Tibial artery (tissue), 4 donors: ENCODE results near the gene TSSK2.
A peak's percentile ranks its signal among the peaks of the same experiment; 100 is the strongest.

ENCODE experiments used
- DNase-seq, 2 donors: peaks; one replicate each; pipeline ENCODE4 v3.0.0-alpha.2; 2019
- H3K27ac ChIP-seq, 2 donors: fragments of 200-600 bp; sonication (generic) in 1 of 2; 1 replicate in 1 of 2; 2 replicates in 1 of 2; pipeline ENCODE4 v1.5.1; 2018 to 2019; ENCODE audit warnings: mild to moderate bottlenecking in 1 of 2
- H3K27me3 ChIP-seq, 2 donors: fragments of 200-600 bp; sonication (generic) in 1 of 2; one replicate each; pipeline versions ENCODE4 v1.5.1 to v1.6.0; 2016 to 2019
- H3K36me3 ChIP-seq, 3 donors: fragments of 200-600 bp; sonication (generic) in 2 of 3; one replicate each; pipeline ENCODE4 v1.5.1; 2016 to 2019; ENCODE audit warnings: mild to moderate bottlenecking in 2 of 3
- H3K4me1 ChIP-seq, 4 donors: fragments of 200-600 bp; sonication (generic) in 2 of 4; 1 replicate in 3 of 4; 2 replicates in 1 of 4; pipeline ENCODE4 v1.5.1; 2016 to 2019
- H3K4me3 ChIP-seq, 2 donors: fragments of 200-600 bp; sonication (generic) in 1 of 2; 1 replicate in 1 of 2; 2 replicates in 1 of 2; pipeline ENCODE4 v1.5.1; 2018 to 2019; ENCODE audit warnings: mild to moderate bottlenecking in 2 of 2
- H3K9me3 ChIP-seq, 3 donors: fragments of 200-600 bp; sonication (generic) in 1 of 3; one replicate each; pipeline ENCODE4 v1.5.1; 2016 to 2019
- CTCF ChIP-seq, 2 experiments: fragments of 200-600 bp in 1 of 2; fragments of 450-650 bp in 1 of 2; IDR thresholded peaks; one replicate each; pipeline ENCODE4 v1.5.1; 2017 to 2019; ENCODE audit warnings: antibody characterized with exemption in 2 of 2, mild to moderate bottlenecking in 1 of 2, moderate library complexity in 1 of 2
- intact Hi-C: fragments of 100-400 bp; cut with DNase I; formaldehyde crosslinking; loops from one replicate; pipeline ENCODE4 v1.15.0; 2023; ENCODE audit warnings: low total_unique reads

TSSK2 gene

DNA sequence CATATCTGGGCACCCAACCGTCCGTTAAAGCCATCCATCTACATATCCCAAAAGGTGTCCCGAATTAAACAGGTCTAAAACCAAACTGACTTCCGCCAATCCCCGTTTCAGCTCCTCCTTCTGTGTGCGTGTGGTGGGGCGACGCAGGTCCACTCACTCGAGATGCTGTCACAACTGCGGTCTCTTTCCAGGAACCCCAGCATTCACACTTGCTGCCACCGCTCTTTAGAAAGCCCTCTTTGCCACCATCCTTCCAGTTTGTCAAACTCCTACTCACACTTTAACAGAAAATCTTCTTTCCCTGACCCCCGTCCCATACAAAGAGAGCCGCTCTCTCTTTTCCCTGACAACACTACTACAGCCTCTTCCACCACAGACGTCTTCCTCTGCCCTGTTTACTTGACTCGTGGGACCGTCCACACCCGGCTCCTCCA lies 12.9 kb downstream of the TSSK2 start:
- intact Hi-C loops: loop anchor here (5.0 kb wide), 1 partner anchor 488 kb away; no protein-coding TSS in a partner anchor
- Histone ChIP-seq H3K27me3 (peaks cover under 1 to 7% of the 10 kb centered on the region in 2 donors), H3K9me3 (no peaks in the 10 kb centered on the region), H3K36me3 (peaks cover 23 to 39% (median 35%) of the 10 kb centered on the region in 3 donors), H3K4me1 (peaks cover 0 to 29% (median 15%) of the 10 kb centered on the region in 4 donors), H3K4me3 (peak overlapping the region; percentile 75 to 76), H3K27ac (peak overlapping the region; percentile 73 to 83)
- TF ChIP-seq CTCF (IDR thresholded peaks at IDR 0.05): no peak
- no peak for DNase-seq

DNA sequence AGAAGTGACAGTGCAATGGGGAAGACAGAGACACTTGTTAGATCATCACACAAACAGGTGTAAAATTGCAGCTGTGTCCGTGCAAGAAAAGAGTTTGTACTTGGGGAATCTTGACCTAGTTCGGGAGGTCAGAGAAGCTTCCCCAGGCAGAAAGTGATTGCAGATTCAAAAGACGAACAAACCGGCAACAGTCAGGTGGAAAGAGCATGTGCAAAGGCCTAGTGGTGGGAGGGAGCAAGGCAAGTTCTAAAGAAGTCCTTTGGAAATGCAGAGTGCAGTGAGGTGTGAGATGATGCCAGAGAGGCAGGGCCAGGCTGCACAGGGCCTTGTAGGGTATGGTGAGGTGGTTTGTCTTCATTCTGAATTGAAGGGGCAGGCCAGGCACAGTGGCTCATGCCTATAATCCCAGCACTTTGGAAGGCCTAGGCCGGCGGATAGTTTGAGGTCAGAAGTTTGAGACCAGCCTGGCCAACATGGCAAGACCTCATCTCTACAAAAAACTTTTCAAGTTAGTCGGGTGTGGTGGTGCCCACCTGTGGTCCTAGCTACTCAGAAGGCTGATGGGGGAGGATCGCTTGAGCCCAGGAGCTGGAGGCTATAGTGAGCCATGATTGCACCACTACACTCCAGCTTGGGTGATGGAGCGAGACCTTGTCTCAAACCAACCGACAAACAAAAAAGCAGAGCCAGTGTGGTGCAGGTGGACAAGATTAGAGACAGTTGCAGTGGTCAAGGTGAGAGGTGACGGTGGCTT lies 15.3 kb downstream of the TSSK2 start:
- no peak overlapping the region for H3K27ac ChIP-seq
- H3K27me3 ChIP-seq: peaks cover 5 to 29% of the 10 kb centered on the region in 2 donors
- DNase-seq: no peak
- H3K9me3 ChIP-seq: no peaks in the 10 kb centered on the region
- no peak overlapping the region for H3K4me3 ChIP-seq
- peaks cover 2 to 15% (median 13%) of the 10 kb centered on the region in 3 donors for H3K36me3 ChIP-seq
- TF ChIP-seq CTCF (IDR thresholded peaks at IDR 0.05): no peak
- peaks cover 0 to 46% (median 25%) of the 10 kb centered on the region in 4 donors for H3K4me1 ChIP-seq
- intact Hi-C loops: no loop called here

- H3K9me3 ChIP-seq: no peaks in the 10 kb centered on the region
- no peak for TF ChIP-seq CTCF (IDR thresholded peaks at IDR 0.05)
- intact Hi-C loops: no loop called here
- no peak for DNase-seq
- H3K27me3 ChIP-seq: peaks cover 5 to 38% of the 10 kb centered on the region in 2 donors
- no peak overlapping the region for H3K4me3 ChIP-seq
- H3K27ac ChIP-seq: no peak overlapping the region
- peaks cover 0 to 46% (median 25%) of the 10 kb centered on the region in 4 donors for H3K4me1 ChIP-seq
- peaks cover 0 to 6% (median 4%) of the 10 kb centered on the region in 3 donors for H3K36me3 ChIP-seq
Measured at GRCh38 chr22:19147195-19147780, 16.2 kb downstream of the TSSK2 start.

DNA sequence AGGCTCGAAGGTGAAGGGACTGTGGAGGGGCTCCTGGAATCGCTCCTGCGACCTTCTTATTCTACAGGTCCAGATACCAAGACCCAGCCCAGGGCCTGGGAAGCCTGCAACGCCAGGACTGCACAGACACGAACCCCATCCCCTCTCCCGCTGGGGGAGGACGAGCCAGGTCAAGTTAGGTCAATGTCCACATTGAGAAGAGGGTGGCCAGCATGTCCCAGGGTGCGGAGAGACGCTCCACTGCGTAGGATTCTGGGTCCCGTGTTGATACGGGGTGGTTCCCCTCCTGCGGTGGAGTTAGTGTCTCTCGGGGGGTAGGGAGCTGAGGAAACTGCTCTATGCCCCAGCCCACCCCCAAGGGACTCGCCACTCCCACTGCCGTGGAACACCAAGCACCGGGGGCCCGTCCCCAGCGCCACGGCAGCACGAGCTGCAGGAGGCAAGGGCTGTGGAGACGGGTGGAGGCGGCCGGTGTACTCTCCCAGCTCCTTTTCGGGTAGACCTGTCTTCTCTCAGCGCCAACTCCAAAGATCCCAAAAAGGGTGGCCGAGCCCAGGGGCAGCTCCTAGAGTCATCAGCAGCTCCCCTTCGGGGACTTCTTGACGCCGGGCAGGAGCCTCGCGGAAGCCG lies 17.4 kb downstream of the TSSK2 start:
- Histone ChIP-seq H3K27me3 (peaks cover 5 to 47% of the 10 kb centered on the region in 2 donors), H3K36me3 (no peaks in the 10 kb centered on the region), H3K4me3 (peak overlapping the region in 1 of 2 donors; percentile 43), H3K4me1 (peaks cover 0 to 33% (median 18%) of the 10 kb centered on the region in 4 donors), H3K9me3 (no peaks in the 10 kb centered on the region), H3K27ac (no peak overlapping the region)
- intact Hi-C loops: no loop called here
- no peak for DNase-seq
- TF ChIP-seq CTCF (IDR thresholded peaks at IDR 0.05): no peak

DNA sequence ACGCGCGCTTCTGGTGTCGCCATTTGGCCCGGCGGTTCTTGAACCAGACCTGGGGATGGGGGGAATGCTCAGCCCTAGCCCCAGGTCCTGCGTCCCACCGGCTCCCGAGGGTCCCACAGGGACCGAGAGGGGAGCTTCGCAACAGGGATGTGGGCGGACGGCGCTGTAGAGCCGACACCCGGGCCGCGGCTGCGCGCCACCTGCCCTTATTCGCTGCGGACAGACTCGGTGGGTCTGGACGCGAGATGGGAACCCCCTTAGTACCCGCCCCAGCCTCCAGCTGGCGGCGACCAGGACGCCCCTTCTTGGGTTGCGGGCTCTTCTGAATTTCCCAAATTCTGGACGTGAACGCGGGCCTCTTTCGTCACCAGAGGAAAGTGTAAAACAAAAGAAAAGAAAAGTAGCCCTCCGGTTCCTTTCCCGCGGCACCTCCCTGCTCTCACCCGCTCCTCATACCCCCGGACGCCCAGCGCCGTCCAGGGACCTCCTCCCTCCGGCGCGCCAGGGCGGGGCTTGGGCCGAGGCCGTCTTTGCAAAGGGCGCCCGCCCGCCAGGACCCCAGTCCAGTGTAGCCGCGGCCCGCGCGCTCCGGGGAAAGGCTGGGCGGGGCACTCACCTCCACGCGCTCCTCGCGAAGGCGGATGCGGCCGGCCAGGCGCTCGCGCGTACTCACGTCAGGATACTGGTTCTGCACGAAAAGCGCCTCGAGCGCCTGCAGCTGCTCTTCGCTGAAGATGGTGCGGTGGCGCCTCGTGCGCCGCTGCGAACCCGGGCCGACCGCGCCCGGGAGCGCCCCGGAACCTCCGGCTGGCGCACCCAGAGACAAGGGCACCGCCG lies 18.2 kb downstream of the TSSK2 start:
- no peak for TF ChIP-seq CTCF (IDR thresholded peaks at IDR 0.05)
- Histone ChIP-seq H3K4me3 (peak overlapping the region; percentile 14 to 43), H3K4me1 (peaks cover 0 to 26% (median 12%) of the 10 kb centered on the region in 4 donors), H3K9me3 (no peaks in the 10 kb centered on the region), H3K36me3 (no peaks in the 10 kb centered on the region), H3K27me3 (peaks cover 5 to 54% of the 10 kb centered on the region in 2 donors), H3K27ac (no peak overlapping the region)
- intact Hi-C loops: no loop called here
- DNase-seq: no peak
